ENCODE results near the gene PLSCR3. TPM values are rescaled to one million over a fixed set of nuclear protein-coding genes. Genes with fewer than 3 reads are reported as not detected.

The PLSCR3 gene
- total and polyA plus RNA-seq, 2 experiments from 2014 or later: 30.0 to 34.3 TPM

GRCh38 chr17:7411427-7411750 lies 17.1 kb upstream of the PLSCR3 start:
- H3K4me3 Mint-ChIP-seq: no peak overlapping the region
- DNase-seq (ENCODE audit: low spot score): no peak
- no peaks in the 10 kb centered on the region for H3K9me3 Mint-ChIP-seq
- no peak for ATAC-seq
- no peaks in the 10 kb centered on the region; the same call in none of the 2 replicates for H4K20me1 ChIP-seq (replicated peaks; ENCODE audit: insufficient read depth)
- H3F3A ChIP-seq (replicated peaks; ENCODE audit: low read depth): peaks cover 8% of the 10 kb centered on the region
- peaks cover 14% of the 10 kb centered on the region for H3K4me1 ChIP-seq (ENCODE audit: insufficient read depth)
- H3K4me3 ChIP-seq: no peak overlapping the region
- H3K27me3 Mint-ChIP-seq (ENCODE audit: insufficient read depth, low read depth, poor library complexity): peaks cover 16% of the 10 kb centered on the region
- no peaks in the 10 kb centered on the region; the same call in 1 of the 2 replicates for H3K36me3 ChIP-seq (ENCODE audit: insufficient read depth)
- H3K4me1 Mint-ChIP-seq: peaks cover 27% of the 10 kb centered on the region
- TF ChIP-seq POLR2AphosphoS5 (IDR thresholded peaks at IDR 0.05; ENCODE audit: low read depth) (no peak), REST (IDR thresholded peaks at IDR 0.05; ENCODE audit: unreplicated experiment) (no peak), ETS1 (IDR thresholded peaks at IDR 0.05) (no peak), STAT1 (IDR thresholded peaks at IDR 0.05; ENCODE audit: unreplicated experiment) (no peak), ZNF462 (CRISPR knock-in tag; IDR thresholded peaks at IDR 0.05) (no peak), EZH2 (IDR thresholded peaks at IDR 0.05; ENCODE audit: low read depth, unreplicated experiment) (no peak), ZNF331 (CRISPR knock-in tag; IDR thresholded peaks at IDR 0.05; ENCODE audit: low read depth) (no peak), EZH2phosphoT487 (IDR thresholded peaks at IDR 0.05; ENCODE audit: unreplicated experiment) (no peak), CTCF (conservative IDR thresholded peaks at IDR 0.05; ENCODE audit: low read depth in 2 of 2) (no peak)
- H3K79me2 ChIP-seq (replicated peaks; ENCODE audit: insufficient read depth): no peaks in the 10 kb centered on the region; the same call in 1 of the 2 replicates
- H3K27ac Mint-ChIP-seq: no peak overlapping the region
- no peak overlapping the region for H2AFZ ChIP-seq
- no peak overlapping the region for H3K27ac ChIP-seq (ENCODE audit: low read depth)
- no peaks in the 10 kb centered on the region for H3K9me2 ChIP-seq (ENCODE audit: insufficient read depth)
- no peak overlapping the region for H3K4me2 ChIP-seq
- peaks cover 31% of the 10 kb centered on the region for H3K36me3 Mint-ChIP-seq (ENCODE audit: low read depth)
- H3K27me3 ChIP-seq (ENCODE audit: insufficient read depth): no peaks in the 10 kb centered on the region

All from GM23338 (cell line).